GM13976 (cell line): ENCODE results near the gene CAPN5.

Experiments used
- DNase-seq: peaks from one replicate; pipeline ENCODE4 v3.0.0; 2012; ENCODE audit warnings: low spot score
- CTCF ChIP-seq: IDR thresholded peaks from 2 replicates; pipeline ENCODE4 v1.5.1; 2012; ENCODE audit warnings: borderline replicate concordance, mild to moderate bottlenecking; ENCODE audit not compliant: insufficient read depth; ENCODE audit errors: extremely low read depth, missing control alignments, control extremely low read depth
- in situ Hi-C: fragments of 300-500 bp; cut with MboI; formaldehyde crosslinking; loops from one replicate; pipeline ENCODE4 v1.12.0; 2022; ENCODE audit warnings: low sequenced_read_pairs, mixed read lengths, inconsistent platforms; ENCODE audit not compliant: unreplicated experiment

CAPN5 gene

GRCh38 chr11:77085652-77086051 is 18.9 kb downstream of the CAPN5 start:
- in situ Hi-C loops = no loop called here
- no peak for DNase-seq

GRCh38 chr11:77086521-77087472 is 20.0 kb downstream of the CAPN5 start:
- in situ Hi-C loops = no loop called here
- DNase-seq = no peak
- TF ChIP-seq CTCF = no peak

More at GRCh38 chr11:77085652-77086051, 18.9 kb downstream of the CAPN5 start:
- TF ChIP-seq CTCF = no peak

GRCh38 chr11:77087723-77088225 is 21.0 kb downstream of the CAPN5 start:
- in situ Hi-C loops = no loop called here
- no peak for DNase-seq
- no peak for TF ChIP-seq CTCF

- TF ChIP-seq CTCF = no peak
- no peak for DNase-seq
Observed at GRCh38 chr11:77088236-77089003, 21.6 kb downstream of the CAPN5 start.

GRCh38 chr11:77089004-77089545 is 22.3 kb downstream of the CAPN5 start:
- no peak for DNase-seq
- TF ChIP-seq CTCF = no peak
- in situ Hi-C loops = no loop called here

More at GRCh38 chr11:77088236-77089003, 21.6 kb downstream of the CAPN5 start:
- in situ Hi-C loops = no loop called here

GRCh38 chr11:77090046-77090372 is 23.2 kb downstream of the CAPN5 start:
- in situ Hi-C loops = loop anchor here (5.0 kb wide), 1 partner anchor 33 kb away; no protein-coding TSS in a partner anchor
- TF ChIP-seq CTCF = no peak
- DNase-seq = no peak
